A172 (cell line): ENCODE data around the gene TERT. TPM values are rescaled to one million over a fixed set of nuclear protein-coding genes. Genes with fewer than 3 reads are reported as not detected.

Experiments used
- DNase-seq: peaks from one replicate; pipeline ENCODE4 v3.0.0-alpha.2; 2015; ENCODE audit warnings: low spot score
- total RNA-seq: library from RNA; depleted of rRNA; stranded (reverse); fragments of >200 nt; shearing (Covaris generic); gene quantifications from 2 replicates; pipeline ENCODE4 v1.2.3, GENCODE V29; 2014

The TERT gene
- total RNA-seq, 1 experiment from 2014 or later = 0.95 TPM

DNA sequence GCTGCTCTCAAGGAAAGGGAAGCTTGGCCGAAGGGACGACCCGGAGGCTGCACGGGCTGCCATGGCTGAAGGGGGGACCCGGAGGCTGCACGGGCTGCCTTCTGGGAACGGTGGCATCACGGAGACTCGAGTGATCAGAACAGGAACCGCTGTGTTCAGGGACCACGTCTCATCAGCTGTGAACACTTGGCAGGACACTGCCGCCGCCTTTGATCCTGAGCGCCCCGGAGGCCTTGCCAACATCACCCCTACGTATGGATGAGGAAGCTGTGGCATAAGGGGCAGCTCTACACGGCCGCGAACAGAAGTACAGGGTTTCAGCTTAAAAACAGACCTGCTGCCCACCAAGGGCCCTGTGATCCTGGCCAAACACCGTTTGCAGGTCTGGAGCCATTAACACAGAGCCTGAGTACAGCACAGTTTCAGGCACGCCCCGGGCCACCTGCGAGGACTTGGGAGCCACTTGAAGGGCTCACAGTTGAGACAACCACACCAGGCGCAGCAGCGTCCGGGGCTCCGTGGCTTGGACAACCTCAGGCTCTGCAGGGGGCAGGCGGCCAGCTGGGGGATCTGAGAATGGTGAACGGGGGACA is 23.9 kb upstream of the TERT start:
- DNase-seq = no peak

DNA sequence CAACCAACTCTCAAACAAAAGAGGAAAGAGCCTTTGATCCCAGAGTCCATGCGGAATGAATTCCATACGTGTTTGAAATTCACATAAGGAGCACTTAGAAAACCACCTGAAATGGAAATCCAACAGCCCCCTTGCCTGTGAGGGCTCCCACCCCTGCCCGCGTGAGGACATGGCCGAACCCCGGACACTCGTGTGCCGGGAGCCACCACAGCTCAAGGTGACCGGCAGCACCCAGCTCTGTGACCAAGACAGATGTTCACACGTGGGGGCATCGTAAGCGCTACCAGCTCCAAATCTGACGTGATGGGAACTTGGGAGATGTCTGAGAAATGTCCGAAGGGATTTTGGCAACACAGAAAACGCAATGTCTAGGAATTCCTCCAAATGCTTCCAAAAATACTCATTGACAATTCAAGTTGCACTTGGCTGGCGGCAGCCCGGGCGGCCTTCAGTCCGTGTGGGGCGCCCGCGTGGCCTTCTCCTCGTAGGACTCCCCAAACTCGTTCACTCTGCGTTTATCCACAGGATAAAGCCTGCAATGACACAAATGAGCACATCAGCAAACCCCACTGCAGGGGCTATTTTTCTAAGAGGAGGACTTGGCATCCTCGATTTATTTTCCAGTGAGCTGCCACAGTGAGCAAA is 23.2 kb upstream of the TERT start:
- DNase-seq = no peak

DNA sequence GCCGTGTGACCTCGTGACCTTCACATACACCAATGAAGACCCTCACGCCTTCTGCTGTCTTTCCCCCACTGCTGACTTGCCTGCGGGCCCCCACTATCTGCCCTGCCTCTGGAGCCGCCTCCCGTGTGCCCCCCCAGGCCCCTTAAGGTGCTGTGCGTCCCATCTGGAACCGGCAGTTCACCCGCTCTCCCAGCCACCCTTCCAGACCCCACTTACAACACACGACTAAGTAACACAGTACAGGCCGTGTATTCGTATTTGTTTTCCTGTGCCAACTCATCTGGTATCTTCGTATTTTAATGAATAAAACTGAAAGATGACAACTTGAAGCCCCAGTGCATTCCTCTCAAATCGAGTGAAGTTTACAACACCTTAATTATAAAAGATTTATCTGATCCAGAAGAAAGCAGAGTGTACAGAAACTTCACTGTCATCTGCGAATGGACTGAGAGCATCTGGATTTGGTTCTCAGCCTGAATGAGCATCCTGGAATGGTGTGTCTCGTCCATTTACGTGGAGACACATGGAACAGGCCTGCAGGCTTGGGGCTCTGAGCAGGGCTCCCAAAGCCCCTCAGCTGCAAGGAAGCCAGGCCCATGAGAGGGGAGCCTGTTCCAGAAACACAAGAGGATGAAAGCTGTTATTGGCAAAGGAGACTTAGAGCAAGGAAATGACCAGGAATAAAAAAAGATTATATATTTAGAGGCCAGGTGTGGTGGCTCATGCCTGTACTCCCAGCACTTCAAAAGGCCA is 21.9 kb upstream of the TERT start:
- no peak for DNase-seq

DNA sequence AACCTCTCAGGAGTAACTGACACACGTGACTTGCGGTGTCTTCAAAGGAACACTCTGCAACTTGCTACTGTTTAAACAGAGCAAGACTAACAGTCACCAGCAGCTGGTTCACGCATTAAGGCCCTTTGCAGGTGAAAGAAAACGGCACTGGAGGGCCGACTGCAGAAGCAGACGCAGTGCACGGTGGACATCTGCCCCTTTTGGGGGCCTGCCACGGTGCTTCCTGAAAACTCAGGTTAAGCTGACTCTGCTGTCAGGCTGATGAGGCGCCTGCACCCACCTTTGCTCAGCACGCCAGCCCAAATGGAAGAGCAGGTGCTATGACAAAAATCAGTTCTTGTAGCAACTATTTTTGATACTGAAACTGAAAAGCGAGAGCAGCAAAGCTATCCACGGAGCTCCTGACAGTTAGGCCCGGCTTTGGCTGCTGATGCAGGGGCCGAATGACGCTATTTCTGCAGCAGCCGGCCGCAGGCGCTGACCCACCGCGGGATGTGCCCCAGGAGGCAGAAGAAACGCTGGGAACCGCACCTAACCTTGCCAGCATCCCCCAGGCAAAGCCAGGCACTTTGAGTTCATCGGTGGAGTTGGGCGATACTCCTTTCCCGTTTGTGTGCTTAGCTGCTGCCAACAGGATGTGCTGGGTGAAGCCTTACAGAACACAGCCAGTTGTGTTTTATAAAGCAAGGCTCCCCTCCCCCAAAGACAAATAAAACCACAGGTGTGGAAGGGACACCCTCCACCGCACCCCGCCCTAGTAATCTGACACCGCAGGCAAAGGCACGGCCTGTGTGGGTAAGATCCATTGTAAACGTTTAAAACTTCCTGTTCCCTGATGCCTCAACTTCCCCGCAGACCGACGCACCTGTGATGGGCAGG is 21.1 kb upstream of the TERT start:
- DNase-seq = no peak

DNA sequence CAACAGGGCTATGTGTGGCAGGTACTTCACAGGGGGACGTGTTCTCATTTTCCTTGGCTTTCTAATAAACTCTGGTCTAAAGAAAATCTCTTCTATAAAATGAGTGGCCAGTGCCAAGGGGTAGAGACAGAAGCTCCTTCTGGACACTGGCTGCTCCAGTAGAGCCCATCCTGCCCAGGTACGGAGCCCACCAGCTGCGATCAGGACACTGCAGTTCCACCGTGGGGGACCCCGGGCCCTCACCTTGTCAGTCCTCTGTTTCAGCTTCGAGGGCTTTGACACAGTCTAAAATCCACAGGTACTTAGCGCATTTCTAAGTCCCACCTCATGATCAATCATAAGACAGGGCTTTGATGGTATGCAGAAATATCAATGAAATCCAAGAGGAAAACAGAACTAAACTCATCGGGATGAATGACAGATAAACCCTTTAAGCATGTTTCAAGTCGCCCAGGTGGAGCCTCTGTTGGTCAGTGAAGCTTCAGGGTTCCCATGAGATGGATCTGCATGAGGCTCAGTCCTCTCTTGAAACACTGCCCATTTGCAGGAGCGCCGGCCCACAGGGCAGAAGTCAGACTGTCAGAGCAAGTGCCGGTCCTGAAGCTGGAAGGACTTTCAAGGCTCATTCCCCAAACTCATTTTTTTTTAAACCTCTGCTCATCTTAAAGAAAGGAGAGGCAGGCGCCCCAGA is 20.3 kb upstream of the TERT start:
- DNase-seq = no peak

DNA sequence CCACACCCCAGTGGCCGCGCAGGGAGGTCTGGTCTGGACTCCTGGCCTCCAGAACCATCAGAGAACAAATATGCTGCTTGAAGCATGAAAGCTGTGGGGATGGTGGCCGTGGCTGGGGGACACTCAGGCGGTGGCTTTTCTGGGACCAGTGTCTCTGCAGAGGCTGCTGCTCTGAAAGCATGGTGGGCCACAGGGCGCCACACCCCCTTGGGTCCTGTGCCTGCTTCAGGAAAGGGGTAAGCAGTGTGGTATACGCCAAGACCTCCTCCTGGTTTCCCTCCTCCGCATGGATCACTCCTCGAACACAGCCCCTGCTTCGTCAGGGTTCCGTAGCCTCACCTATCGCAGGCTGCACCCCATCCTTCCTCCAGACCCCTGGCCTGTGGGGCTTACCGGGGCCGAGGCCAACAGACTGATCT is 19.7 kb upstream of the TERT start:
- no peak for DNase-seq

DNA sequence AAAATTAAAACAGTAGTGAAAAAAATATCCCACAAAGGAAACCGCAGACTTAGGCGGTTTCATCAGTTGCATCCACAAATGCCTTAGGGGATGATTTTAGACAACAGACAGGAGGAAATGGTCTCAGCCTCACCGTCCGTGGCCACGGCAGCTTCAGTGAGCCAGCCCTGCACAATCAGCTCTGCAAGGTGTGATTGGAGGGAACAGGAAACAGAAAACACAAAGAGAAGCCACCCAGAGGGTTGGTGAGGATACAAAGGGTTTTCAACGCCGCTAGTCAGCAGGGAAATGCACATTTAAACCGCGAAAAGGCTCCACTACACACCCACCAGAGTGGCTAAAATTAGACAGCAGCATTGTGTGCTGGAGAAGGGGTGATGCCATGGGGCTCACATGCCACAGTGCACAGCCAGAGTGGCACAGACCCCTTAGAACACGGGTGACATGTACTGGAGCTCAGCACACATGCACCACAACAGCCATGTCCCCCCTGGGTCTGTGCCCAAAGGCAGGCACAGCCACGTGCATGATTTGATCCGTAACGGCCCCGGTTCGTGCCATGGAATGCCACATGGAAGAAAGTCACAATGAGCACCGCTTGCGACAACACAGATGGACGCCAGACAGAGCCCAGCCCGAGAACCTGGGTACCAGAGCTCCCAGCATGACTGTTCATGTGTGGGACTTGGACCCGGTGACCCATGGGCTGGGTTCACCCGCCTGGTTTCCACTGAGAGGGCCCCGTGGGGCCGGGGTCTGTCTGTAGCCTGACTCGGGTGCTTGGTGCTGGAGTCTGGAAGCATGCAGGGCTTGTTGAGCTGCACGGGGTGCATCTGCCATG is 18.3 kb upstream of the TERT start:
- DNase-seq = no peak

DNA sequence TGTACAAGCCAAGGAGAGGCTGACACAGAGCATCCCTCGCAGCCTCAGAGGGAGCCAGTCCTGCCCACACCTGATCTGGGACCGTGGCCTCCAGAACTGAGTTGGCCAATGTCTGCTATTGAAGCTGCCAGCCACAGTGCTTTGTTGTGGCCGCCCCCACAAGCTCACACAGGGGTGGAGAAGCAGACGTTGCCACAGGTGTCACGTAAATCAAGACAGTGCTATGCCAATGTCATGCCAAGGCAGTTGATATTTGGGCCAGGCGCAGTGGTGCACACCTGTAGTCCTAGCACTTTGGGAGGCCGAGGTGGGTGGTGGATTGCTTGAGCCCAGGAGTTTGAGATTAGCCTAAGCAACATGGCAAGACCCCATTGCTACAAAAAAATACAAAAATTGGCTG is 17.3 kb upstream of the TERT start:
- no peak for DNase-seq

DNA sequence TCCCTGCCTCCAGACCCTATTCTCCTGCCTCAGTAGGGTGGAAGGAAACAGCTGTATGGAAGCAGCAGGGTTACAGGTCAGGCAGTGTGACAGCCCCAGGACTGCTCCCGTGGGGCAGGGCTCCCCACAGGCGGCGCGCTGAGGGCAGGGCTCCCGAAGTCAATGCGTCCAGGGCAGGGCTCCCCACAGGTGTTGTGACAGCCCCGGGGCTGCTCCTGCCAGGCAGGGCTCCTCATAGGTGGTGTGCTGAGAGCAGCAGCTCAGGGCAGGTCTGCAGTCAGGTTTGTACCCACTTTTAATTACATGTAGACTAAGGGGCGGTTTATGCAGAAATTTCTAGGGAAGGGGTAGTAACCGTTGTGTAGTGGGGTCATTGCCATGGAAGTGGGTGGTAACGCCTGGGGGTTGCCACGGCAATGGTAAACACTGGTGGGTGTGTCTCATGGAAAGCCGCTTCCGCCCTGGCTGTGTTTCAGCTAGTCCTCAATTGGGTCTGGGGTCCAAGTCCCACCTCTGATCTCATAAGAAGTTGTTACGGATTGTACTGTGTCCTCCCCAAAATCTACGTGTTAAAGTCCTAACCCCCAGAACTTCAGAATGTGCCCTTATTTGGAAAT is 16.7 kb upstream of the TERT start:
- DNase-seq = no peak

DNA sequence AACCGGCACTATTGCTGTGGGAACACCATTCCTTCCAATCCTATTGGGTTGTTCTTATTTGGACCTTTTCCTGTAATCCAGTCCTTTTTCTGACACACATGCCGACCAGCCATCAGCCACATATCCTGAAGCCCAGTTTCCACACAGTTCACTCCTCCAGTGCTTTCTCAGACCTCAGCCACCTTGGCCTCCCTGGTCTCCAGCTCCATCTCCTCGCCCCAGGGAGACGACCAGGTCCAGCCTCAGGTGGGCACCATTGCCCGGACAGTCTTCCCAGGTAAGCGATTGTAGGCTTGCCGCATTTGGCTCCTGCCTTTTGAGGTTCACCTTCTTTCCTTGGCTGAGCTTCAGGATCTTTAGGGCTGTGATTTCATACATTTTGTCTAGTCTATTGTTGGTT is 15.2 kb upstream of the TERT start:
- DNase-seq = no peak

DNA sequence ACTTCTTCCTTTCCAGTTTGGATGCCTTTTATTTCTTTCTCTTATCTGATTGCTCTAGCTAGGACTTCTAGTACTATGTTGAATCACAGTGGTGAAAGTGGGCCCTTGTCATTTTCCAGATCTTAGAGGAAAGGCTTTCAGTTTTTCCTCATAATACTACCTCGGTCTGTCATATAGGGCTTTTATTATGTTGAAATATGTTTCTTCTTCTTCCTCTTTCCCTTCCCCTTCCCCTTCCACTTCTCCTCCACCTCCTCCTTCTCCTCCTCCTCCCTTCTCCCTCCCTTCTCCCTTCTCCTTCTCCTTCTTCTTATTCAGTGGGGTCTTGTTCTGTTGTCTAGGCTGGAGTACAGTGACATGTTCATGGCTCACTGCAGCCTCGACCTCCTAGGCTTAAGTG is 9.2 kb upstream of the TERT start:
- no peak for DNase-seq

DNA sequence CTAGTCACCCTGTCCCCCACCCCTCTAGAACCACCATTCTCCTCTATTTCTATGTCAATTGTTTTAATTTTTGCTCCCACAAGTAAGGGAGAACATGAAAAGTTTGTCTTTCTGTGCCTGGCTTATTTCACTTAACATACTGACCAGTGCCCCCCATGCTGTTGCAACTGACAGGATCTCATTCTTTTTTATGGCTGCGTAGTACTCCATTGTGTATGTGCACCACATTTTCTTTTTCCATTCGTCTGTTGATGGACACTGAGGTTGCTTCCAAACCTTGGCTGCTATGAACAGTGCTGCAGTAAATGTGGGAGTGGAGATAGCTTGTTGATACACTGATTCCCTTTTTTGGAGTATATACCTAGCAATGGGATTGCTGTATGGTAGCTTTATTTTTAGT is 7.4 kb upstream of the TERT start:
- no peak for DNase-seq

DNA sequence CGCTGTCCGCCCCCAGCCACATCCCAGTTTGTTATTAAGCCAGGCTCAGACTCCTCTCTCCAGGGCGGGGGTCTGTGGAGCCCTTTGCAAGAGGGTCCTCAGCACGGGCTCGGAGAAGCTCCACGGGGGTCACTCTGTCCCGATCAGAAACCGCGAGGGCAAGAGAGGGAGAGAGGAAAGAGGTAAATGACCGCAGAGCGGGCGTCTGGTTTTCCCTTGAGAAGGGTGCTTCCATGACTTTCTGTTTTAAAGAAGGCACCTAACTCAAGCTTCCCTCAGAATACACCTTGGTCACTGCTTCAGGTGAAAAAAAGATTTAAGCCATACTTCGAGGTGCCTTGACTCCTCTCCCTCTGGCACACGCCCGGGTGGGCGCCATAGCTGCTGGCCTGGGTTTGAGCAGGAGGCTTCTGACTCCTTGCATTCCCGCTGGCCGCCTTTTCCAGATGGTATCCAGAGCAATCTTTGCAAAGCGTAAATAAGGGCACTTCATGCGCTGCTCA is 5.8 kb upstream of the TERT start:
- DNase-seq = no peak

DNA sequence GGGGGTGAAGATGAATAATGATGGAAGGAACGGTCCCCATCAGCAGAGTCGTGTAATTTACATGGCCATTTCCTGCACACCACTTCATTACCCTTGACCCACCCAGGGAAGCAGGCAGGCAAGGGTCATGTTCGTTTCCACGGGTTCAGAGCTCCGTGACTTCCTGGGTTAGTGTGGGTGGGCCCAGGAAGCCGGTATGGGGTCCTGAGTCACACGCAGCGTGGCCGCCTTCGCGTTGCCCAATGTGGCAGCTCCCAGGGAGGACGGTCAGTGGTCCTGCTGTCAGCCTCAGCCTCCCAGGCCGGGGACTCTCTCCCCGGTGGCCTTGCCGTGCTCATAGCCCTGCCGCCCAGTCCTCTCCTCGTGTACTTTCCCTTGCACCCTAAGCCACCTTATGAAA is 5.1 kb upstream of the TERT start:
- no peak for DNase-seq

DNA sequence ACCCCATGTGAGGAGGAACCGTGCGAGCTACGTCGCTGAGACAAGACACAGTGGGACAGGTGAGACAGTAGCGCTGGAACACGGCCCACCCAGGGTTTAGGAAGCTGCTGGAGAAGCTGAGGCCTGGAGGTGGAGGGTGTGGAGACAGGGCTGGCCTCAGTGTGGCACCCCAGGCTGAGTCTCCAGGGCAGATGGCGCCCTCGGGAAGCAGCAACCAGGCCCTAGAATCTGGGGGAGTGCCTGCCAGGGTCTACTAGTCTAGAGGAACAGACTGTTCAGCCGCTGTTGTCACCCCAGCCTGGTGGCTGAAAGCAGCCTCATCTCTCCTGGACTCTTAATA is 4.6 kb upstream of the TERT start:
- no peak for DNase-seq

DNA sequence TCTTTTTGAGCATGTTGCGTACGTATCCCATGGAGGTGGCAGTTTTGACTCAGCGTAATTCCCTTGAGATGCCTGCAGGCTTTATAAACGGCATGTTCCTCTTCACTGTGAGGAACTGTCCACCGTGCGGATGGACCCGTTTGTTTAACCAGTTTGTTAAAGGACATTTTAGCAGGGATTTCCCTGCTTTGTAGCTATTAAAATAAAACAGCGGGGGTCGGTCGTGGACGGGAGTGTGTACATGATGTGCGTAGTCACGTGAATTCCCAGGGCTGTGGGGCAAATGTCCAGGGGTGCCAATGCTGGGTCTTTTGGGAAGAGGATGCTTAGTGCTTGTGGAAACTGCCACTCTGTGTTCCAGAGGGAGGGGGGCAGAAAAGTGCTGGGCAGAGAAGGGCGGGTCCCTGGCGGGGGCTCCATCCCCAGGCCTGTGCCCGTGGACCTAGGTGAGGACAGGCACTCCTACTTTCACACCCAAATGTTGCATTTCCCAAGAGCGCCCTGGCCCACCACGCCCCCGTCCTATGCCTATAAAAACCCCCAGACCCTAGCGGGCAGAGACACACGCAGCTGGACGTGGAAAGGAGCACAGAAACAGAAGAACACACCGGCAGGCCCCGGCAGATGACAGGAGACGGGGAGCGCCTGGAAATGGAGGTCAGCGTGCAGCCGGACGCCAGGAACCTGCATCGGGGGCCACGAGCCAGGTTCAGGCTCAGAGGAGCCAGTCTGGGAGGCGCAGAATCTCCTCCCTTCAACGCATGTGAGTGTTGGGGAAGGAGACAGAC is 4.0 kb upstream of the TERT start:
- DNase-seq = no peak

DNA sequence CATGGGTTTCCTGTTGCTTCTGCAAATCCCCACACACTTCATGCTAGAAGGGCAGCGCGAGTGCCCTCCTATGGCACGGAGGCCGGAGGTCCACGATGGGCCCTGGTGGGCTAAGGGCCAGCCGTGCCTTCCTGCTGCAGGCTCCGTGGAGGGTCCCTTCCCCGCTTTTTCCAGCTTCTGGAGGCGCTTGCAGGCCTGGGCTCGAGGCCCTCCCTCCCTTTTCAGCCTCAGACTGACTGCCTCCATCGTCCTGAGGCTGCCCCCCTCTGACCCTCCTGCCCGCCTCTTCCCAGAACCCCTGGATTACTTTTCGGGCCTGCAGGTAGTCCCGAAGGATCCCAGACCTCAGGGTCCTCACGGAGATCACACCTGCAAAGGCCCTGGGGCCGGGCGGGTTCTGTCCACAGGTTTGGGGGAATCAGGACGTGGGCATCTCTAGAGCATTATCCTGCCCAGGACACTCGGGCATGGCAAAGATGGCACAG is 3.2 kb upstream of the TERT start:
- DNase-seq = no peak

DNA sequence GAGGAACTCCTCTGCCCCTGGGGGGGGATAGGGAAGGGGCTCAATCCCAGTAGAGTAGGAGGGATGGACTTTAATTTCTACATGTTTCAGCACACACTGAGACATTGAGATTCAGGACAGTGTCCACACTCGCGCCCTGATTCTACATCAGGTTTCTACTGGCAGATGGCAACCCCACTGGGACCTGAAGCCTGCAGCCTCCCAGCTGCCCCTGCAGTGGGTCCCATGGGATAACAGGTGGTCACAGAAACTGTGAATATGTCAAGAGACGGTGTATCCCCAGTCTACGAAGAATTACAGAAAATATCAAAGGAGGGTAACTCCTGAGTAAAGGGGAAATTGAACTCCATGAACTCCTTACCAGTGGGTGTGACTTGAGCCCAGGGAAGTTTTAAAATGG is 2.4 kb upstream of the TERT start:
- DNase-seq = no peak

DNA sequence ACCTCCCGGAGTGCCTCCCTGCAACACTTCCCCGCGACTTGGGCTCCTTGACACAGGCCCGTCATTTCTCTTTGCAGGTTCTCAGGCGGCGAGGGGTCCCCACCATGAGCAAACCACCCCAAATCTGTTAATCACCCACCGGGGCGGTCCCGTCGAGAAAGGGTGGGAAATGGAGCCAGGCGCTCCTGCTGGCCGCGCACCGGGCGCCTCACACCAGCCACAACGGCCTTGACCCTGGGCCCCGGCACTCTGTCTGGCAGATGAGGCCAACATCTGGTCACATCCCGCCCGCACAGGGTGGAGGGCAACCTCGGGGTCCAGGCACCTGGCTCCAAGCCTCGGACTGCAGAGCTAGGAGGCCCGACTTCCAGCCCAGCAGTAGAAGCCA is 776 bp upstream of the TERT start:
- DNase-seq = no peak
